UCSD-AML1 (cell line): ENCODE data around the gene TMEM170B.

Experiments used
- DNase-seq: peaks from one replicate; lab custom pipeline; 2025; ENCODE audit not compliant: unreplicated experiment; lab: John Stamatoyannopoulos, UW

The TMEM170B gene

DNA sequence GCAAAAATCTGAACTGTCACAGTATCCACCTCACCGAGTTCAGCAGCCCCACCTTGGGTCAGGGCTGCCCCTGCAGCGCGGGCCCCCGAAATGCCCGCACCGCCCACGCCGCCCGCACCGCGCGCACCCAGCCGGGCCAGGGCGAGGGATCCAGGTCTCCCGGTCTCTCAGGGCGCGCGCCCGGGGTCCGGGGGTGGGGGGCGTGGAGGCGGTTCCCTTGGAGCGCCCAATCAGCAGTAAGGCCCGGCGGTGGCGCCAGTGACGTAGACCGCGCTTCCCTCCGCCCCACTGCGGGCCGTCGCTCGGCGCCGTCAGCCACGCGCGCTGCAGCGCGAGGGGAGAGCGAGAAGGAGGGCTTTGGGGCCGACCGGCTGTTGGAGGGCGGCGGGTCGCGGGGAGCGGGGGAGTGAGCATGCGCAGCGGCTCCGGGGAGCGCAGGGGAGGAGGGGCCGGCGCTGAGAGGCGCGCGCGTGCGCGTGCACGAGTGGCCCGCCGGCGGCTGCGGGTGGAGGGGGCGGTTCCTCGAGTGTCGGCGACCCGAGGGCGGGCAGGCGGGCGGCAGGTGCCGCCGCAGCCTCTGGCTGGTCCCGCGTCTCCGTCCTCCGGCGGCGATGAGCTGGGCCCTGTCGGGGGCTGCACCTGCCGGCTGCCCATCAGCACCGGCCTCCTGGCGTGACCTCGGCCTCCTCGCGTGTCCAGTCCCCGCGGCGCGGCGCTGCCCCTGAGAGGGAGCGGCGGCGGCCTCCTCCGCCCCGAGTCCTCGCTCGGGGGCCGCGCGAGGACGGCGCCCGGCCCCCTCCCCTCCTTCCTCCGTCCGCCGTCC lies at the start of gene TMEM170B:
Gene TMEM170B, plus strand, starts transcription at position 521 of the 823 bp plus-strand sequence. CDS start 529 bp downstream, outside the sequence.
- DNase-seq = peak; percentile 84

DNA sequence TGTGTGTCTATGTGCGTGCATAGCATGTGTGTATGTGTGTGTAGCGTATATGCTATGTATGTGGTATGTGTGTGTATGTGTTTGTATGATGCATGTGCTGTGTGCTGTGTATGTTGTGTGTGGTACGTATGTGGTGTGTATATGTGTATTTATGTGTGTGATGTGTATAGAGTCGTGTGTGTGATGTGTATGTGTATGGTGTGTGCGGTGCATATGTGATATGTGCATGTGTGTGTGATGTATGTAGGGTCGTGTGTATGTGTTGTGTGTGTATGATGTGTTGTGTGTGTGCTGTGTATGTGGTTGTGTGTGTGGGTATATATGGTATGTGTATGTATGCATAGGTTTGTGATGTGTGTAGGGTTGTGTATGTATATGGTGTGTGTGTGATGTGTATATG lies 46.6 kb upstream of the TMEM170B start:
- DNase-seq = no peak

- no peak for DNase-seq
These were observed 45.7 kb upstream of the TMEM170B start for GRCh38 chr6:11491596-11492463.

GRCh38 chr6:11492464-11493290 lies 44.9 kb upstream of the TMEM170B start:
- no peak for DNase-seq

GRCh38 chr6:11493974-11494373 lies 43.6 kb upstream of the TMEM170B start:
- no peak for DNase-seq

DNA sequence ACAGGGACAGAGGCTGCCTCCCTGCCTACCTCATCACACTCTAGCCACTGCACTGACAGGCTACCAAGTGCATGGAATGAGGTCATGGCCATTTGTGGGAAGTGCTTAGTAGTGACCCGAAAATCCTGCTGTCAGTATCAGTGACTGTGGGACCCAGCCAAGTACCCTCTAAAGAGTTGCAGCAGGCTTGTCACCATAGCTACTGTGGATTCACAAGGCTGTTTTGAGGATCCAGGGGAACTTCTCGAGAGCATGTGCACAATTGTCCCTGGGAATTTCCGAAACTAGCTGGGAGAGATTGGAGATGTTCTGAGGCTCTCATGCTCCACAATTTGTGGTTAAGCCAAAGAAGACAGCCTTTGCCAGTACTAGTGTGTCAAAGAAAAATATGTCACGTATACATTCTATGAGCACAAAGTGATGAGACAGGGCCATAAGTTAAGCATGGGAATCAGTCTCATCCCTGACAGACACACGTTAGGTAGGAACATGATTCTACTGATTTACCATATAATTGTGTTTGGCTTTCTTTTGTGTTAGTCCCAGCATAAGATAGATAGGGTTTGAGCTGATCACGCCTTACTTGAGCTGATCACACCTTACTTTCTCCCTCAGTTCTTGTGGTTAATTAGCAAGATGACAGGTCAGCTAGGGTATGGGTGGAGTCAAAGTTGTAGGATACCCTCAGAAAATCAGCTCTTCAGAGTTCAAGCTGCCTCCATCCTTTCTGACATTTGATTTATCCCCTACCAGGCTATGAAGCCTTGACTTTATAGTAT lies 42.6 kb upstream of the TMEM170B start:
- no peak for DNase-seq

- DNase-seq = no peak
These were observed 41.9 kb upstream of the TMEM170B start for GRCh38 chr6:11495565-11496145.

DNA sequence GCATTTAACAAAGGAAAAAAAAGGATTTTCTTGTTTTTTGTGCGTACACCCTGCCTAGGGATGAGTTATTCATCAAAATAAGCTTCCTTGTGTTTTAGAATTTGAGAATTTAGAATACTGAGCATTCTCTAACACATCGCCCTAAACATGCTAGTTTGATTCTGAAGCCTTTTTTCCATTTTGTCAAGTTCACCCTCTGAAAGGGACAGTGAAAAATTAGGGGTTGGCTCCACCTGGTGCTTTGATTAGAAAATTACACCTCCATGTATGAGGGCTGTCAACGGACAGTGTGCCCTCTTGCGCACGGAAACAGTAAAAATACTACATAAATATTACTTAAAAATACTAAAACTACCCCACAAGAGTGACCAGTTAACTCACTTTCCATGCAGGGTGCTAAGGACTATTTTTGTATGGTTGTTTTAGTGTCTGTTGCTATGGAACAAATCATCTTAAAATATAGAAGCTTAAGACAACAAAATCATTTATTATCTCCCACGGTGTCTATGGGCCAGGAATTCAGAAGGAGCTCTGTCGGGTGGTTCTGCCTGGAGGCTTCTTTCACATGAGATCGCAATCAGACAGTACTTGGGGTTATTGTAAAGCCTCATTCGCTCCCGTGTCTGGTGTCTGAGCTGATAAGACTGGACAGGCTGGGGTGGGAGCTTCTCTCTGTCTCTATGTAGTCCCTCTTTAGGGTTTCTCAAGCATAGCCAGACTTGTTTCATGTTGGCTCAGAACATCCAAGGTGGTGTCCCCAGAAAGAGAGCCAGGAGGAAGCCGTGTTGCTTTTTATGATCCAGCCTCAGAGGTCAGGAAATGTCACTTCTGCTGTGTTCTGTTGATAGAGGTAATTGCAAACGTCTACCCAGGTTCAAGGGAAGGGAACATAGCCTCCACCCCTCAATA lies 41.1 kb upstream of the TMEM170B start:
- peak; percentile 28 for DNase-seq

DNA sequence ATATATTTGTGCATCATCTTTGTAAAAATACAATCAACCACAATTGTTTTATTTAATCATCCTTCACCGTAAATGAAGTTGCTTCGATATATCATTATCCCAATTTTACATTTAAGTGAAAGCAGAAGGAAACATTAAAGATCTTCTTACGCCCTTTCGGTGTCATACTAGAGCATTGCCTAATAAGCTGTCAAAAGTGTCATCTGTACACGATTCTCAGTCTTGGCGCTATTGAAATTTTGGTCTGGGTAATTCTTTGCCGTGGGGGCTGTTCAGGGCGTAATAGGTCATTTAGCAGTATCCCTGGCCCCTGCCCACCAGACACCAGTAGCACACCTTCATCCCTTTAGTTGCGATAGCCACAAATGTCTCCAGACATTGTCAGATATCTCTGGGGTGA lies 40.4 kb upstream of the TMEM170B start:
- no peak for DNase-seq

DNA sequence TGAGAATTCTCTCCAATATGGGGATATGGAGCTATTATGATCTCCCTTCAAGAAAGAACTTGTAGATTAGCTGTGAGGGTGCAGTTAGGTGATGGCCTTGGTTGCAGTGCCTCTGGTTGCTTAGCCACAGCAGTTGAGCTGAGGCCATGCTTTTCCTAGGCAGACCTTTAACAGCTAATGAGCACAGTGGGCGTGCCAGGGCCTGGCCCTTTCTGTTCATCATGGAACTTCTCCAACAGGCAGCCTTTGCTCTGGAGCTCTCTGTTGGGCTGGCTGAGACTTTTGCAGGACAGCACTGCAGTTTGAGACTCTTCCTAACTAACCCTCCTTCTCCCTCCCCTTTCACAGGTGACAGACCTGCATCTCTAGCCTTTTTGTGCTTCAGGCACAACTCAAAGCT lies 39.7 kb upstream of the TMEM170B start:
- no peak for DNase-seq

GRCh38 chr6:11500008-11500407 lies 37.5 kb upstream of the TMEM170B start:
- no peak for DNase-seq

DNA sequence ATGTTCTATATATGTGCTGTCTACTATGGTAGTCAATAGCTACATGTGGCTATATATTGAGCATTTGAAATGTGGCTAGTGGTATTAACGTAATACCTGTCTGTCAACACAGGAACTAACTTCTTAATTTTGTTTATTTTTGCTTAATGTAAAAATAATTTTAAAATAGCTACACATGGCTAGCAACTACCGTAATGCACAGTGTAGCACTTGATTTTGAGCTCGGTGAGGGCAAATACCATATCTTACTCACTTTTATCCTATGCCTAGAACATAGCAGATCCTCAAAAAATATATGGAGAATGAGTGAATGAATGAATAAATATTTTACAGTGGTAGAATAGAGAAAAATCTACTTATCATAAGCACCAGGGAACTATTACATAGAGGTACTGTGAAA lies 28.1 kb upstream of the TMEM170B start:
- no peak for DNase-seq

DNA sequence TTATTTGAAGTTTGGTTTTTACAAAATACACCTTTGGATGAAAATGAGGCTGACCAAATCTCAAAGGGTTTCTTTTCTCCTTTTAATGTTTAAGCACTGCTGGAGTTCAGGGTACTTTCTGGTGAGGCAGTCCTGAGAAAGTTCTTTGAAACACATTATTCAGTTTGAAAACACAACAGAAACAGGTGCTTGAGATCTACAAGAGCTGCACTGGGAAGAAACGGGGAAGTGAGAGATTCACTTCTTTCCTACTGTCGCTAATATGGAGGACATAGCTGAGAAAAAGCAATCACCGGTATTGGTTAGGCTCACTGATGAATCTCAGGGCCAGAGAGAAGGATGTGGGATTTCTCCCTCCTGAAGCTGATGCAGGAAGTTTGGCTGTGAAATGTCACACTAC lies 22.9 kb upstream of the TMEM170B start:
- DNase-seq = no peak

GRCh38 chr6:11515763-11516162 lies 21.8 kb upstream of the TMEM170B start:
- no peak for DNase-seq

GRCh38 chr6:11522812-11523605 lies 14.5 kb upstream of the TMEM170B start:
- DNase-seq = no peak

- DNase-seq = no peak
These were observed 11.9 kb upstream of the TMEM170B start for GRCh38 chr6:11525468-11526155.

DNA sequence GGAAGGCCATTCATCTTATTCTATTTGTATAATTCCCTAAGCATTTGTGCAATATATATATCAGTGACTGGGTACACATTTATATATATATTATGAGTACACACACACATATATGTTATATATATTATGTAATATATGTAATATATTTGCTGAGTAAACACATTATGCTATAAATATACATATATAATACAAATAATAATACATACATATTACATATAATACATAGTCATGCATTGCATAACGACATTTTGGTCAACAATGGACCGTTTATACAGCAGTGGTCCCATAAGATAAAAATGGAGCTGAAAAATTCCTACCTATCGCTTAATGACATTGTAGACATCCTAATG lies 11.4 kb upstream of the TMEM170B start:
- DNase-seq = no peak
